22Rv1 (cell line): ENCODE data around the gene TGFBR3.

Experiments used
- CTCF ChIP-seq: fragments of 450-650 bp; IDR thresholded peaks from 2 replicates; pipeline ENCODE4 v1.5.1; 2017; ENCODE audit warnings: mild to moderate bottlenecking
- ZFX ChIP-seq: fragments of 450-650 bp; IDR thresholded peaks from 2 replicates; pipeline ENCODE4 v1.6.1; 2017; ENCODE audit warnings: antibody characterized with exemption, borderline replicate concordance

- no peak for TF ChIP-seq CTCF
- no peak for TF ChIP-seq ZFX
Observed at GRCh38 chr1:91753878-91754277, 132.1 kb downstream of the TGFBR3 start.
